HG03432 (cell line): Measurements from ENCODE around the gene RWDD4.

Experiments
- ATAC-seq: cut with Tn5 transposase; IDR thresholded peaks from one replicate; pipeline ENCODE4 v1.9.1; 2021; ENCODE audit warnings: mild to moderate bottlenecking, moderate library complexity; ENCODE audit not compliant: unreplicated experiment

RWDD4 gene

GRCh38 chr4:183659029-183659871 is at the start of gene RWDD4, which contains the start of gene TRAPPC11:
TSS of gene RWDD4 (minus strand) at chr4:183659185. CDS start at chr4:183658952, 233 bp downstream.
TSS of gene TRAPPC11 (plus strand) at chr4:183659293. CDS start at chr4:183663868, 4,575 bp downstream.
- ATAC-seq, result peak; percentile 99

- no peak for ATAC-seq
Observed at GRCh38 chr4:183702492-183702891, 43.5 kb upstream of the RWDD4 start.

GRCh38 chr4:183700407-183700806 is 41.4 kb upstream of the RWDD4 start:
- no peak for ATAC-seq

GRCh38 chr4:183698909-183699308 is 39.9 kb upstream of the RWDD4 start:
- no peak for ATAC-seq

- ATAC-seq, result no peak
Observed at GRCh38 chr4:183691897-183692296, 32.9 kb upstream of the RWDD4 start.

GRCh38 chr4:183691006-183691405 is 32.0 kb upstream of the RWDD4 start:
- ATAC-seq, result no peak

- ATAC-seq, result no peak
Observed at GRCh38 chr4:183688216-183688615, 29.2 kb upstream of the RWDD4 start.

GRCh38 chr4:183686461-183686860 is 27.5 kb upstream of the RWDD4 start:
- no peak for ATAC-seq

- ATAC-seq, result no peak
Observed at GRCh38 chr4:183681119-183681518, 22.1 kb upstream of the RWDD4 start.

GRCh38 chr4:183675625-183676024 is 16.6 kb upstream of the RWDD4 start:
- ATAC-seq, result no peak

- no peak for ATAC-seq
Observed at GRCh38 chr4:183674153-183674552, 15.2 kb upstream of the RWDD4 start.

- ATAC-seq, result no peak
Observed at GRCh38 chr4:183670960-183671555, 12.1 kb upstream of the RWDD4 start.

GRCh38 chr4:183670251-183670650 is 11.3 kb upstream of the RWDD4 start:
- ATAC-seq, result no peak

- no peak for ATAC-seq
Observed at GRCh38 chr4:183666088-183666487, 7.1 kb upstream of the RWDD4 start.

- ATAC-seq, result no peak
Observed at GRCh38 chr4:183659872-183660242, 872 bp upstream of the RWDD4 start.

- peak; percentile 36 for ATAC-seq
Observed at GRCh38 chr4:183658362-183659028, 490 bp downstream of the RWDD4 start.

- no peak for ATAC-seq
Observed at GRCh38 chr4:183657564-183657963, 1.4 kb downstream of the RWDD4 start.

GRCh38 chr4:183645326-183645725 is 13.7 kb downstream of the RWDD4 start:
- ATAC-seq, result no peak

GRCh38 chr4:183639291-183639690 is 19.7 kb downstream of the RWDD4 start:
- no peak for ATAC-seq

GRCh38 chr4:183638436-183638835 is 20.5 kb downstream of the RWDD4 start:
- ATAC-seq, result no peak

GRCh38 chr4:183637461-183637860 is 21.5 kb downstream of the RWDD4 start:
- no peak for ATAC-seq

- no peak for ATAC-seq
Observed at GRCh38 chr4:183636923-183637322, 22.1 kb downstream of the RWDD4 start.
